ENCODE data around the gene CDH26. TPM values are rescaled to one million over a fixed set of nuclear protein-coding genes. Genes with fewer than 3 reads are reported as not detected.
A peak's percentile ranks its signal among the peaks of the same experiment; 100 is the strongest.

The CDH26 gene
- total RNA-seq, 1 experiment from 2014 or later = not detected

DNA sequence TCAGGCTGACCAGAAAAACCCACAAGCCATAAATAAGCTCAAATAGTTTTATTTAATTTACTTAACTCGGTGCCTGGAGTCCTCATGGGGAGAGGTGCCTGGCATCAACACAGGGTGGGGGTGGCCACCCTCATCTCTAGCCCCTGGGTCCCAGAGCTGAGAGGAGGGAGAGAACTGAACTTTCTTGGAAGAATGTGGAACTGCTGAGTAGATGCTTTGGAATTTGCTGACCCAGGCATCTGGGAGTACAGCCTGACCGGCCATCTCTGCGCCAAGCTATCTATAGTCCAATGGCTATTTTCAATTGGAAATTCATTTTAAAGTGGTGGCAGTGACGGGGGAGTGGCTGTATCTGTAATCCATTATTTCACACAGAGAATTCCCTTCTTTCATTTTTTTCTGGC lies 104.8 kb downstream of the CDH26 start:
- peak; percentile 82 for DNase-seq (ENCODE audit: low read depth)

DNA sequence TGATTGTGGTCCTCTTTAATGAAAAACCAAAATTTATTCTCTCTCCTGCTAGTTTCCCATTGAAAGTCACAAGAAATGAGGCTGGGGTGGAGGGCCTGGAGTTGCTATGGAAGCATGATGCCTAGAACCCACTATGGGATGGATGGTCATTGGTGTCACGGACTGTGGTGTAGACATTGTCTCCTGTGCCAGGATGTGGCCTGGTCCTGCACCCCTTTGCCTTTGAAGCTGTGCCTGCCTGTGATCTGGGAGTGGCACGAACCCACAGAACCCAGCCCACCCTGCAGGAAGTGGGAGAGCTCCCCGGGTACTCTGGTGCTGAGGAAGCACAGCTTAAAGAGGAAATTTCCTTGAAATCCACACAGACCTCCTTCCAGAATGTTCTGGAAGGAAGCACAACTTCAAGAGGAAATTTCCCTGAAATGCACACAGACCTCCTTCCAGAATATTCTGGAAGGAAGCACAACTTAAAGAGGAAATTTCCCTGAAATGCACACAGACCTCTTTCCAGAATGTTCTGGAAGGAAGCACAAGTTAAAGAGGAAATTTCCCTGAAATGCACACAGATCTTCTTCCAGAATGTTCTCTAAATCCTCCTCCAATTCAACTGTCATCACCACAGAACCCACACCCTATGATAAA lies 105.6 kb downstream of the CDH26 start:
- DNase-seq (ENCODE audit: low read depth) = no peak

Other genes with a start within 250 kb of the CDH26 start
- 6.2 and 10.1 TPM in 2 replicates for gene SYCP2, start 24.8 kb upstream of the CDH26 start, total RNA-seq (2014; rRNA removed; shearing (Covaris generic))
- 6.4 and 7.1 TPM in 2 replicates for gene PPP1R3D, start 18.1 kb upstream of the CDH26 start, total RNA-seq (2014; rRNA removed; shearing (Covaris generic))
- gene FAM217B, start 18.0 kb upstream of the CDH26 start, total RNA-seq (2014; rRNA removed; shearing (Covaris generic)) = 9.0 and 12.6 TPM in 2 replicates

All from RPMI7951 (cell line).